WTC11 (cell line): ENCODE results near the gene MEGF6. TPM values are rescaled to one million over a fixed set of nuclear protein-coding genes. Genes with fewer than 3 reads are reported as not detected.

Experiments
- ATAC-seq: fragments of 200-7000 bp; cut with Tn5 transposase; 2 replicates; pipeline ENCODE4 v1.10.0; 2021; ENCODE audit warnings: mild to moderate bottlenecking, moderate library complexity
- CTCF ChIA-PET: fragments of 300-600 bp; sonication (Branson Sonifier 250); formaldehyde crosslinking; loops from one replicate; lab custom pipeline; 2021; ENCODE audit warnings: antibody characterized with exemption; lab: Charles Lee
- POLR2A ChIA-PET: fragments of 350-600 bp; sonication (Branson Sonifier 250); formaldehyde crosslinking; loops from one replicate; lab custom pipeline; 2021; ENCODE audit warnings: antibody characterized with exemption; lab: Charles Lee
- DNase-seq: peaks from one replicate; pipeline ENCODE4 v3.0.0; 2021; ENCODE audit warnings: low spot score
- H3K27ac Mint-ChIP-seq: 2 replicates; pipeline ENCODE4 v1.8.0; 2021; ENCODE audit warnings: mixed read lengths
- H3K27me3 Mint-ChIP-seq: 2 replicates; pipeline ENCODE4 v1.8.0; 2021; ENCODE audit warnings: low read depth, mild to moderate bottlenecking, moderate library complexity, mixed read lengths
- H3K36me3 Mint-ChIP-seq: 2 replicates; pipeline ENCODE4 v1.8.0; 2021; ENCODE audit warnings: mixed read lengths
- H3K4me1 Mint-ChIP-seq: 2 replicates; pipeline ENCODE4 v1.8.0; 2022; ENCODE audit warnings: mixed read lengths
- H3K4me3 Mint-ChIP-seq: 2 replicates; pipeline ENCODE4 v1.8.0; 2021; ENCODE audit warnings: mild to moderate bottlenecking, moderate library complexity, mixed read lengths
- H3K9me3 Mint-ChIP-seq: 2 replicates; pipeline ENCODE4 v1.8.0; 2021; ENCODE audit warnings: mixed read lengths
- E2F4 ChIP-seq: sonication (generic); formaldehyde crosslinking; IDR thresholded peaks from 2 replicates; pipeline ENCODE4 v1.8.1; 2022; ENCODE audit warnings: low read depth, mild to moderate bottlenecking, moderate library complexity, missing genetic modification reagents, borderline replicate concordance
- E2F5 ChIP-seq: sonication (generic); formaldehyde crosslinking; IDR thresholded peaks from 2 replicates; pipeline ENCODE4 v1.8.1; 2022; ENCODE audit warnings: mild to moderate bottlenecking, moderate library complexity, missing genetic modification reagents
- EMX1 ChIP-seq: fragments of 250-450 bp; sonication (Bioruptor Pico); IDR thresholded peaks from 2 replicates; pipeline ENCODE4 v1.8.0; 2021; ENCODE audit warnings: mild to moderate bottlenecking
- ESRRA ChIP-seq: sonication (generic); formaldehyde crosslinking; IDR thresholded peaks from 2 replicates; pipeline ENCODE4 v1.8.1; 2022; ENCODE audit warnings: mild to moderate bottlenecking, missing genetic modification reagents, borderline replicate concordance
- MYBL2 ChIP-seq: sonication (generic); formaldehyde crosslinking; IDR thresholded peaks from 2 replicates; pipeline ENCODE4 v1.8.1; 2023; ENCODE audit warnings: mild to moderate bottlenecking, moderate library complexity, missing genetic modification reagents
- SMAD3 ChIP-seq: sonication (generic); formaldehyde crosslinking; IDR thresholded peaks from 2 replicates; pipeline ENCODE4 v1.8.0; 2022; ENCODE audit warnings: missing genetic modification reagents, mild to moderate bottlenecking, borderline replicate concordance
- SP1 ChIP-seq: sonication (generic); formaldehyde crosslinking; conservative IDR thresholded peaks from 2 replicates; pipeline ENCODE4 v1.8.1; 2022; ENCODE audit warnings: missing genetic modification reagents
- ZBTB43 ChIP-seq: sonication (generic); formaldehyde crosslinking; IDR thresholded peaks from 2 replicates; pipeline ENCODE4 v1.8.1; 2023; ENCODE audit warnings: mild to moderate bottlenecking, missing genetic modification reagents
- ZNF425 ChIP-seq: fragments of 250-450 bp; sonication (Bioruptor Pico); conservative IDR thresholded peaks from 2 replicates; pipeline ENCODE4 v1.9.0; 2021; ENCODE audit warnings: mild to moderate bottlenecking
- total RNA-seq: library from RNA; stranded (reverse); gene quantifications from 3 replicates; pipeline ENCODE4 v1.2.3, GENCODE V29; 2021
- TF ChIP-seq, protein P1 (sequence below): fragments of 250-450 bp; sonication (Bioruptor Pico); IDR thresholded peaks from 2 replicates; pipeline ENCODE4 v1.8.0; 2021; ENCODE audit warnings: mild to moderate bottlenecking
- TF ChIP-seq, protein P2 (sequence below): sonication (generic); formaldehyde crosslinking; conservative IDR thresholded peaks from 2 replicates; pipeline ENCODE4 v1.8.1; 2023; ENCODE audit warnings: mild to moderate bottlenecking, low read depth, missing genetic modification reagents, moderate library complexity
- TF ChIP-seq, protein P3 (sequence below): sonication (generic); formaldehyde crosslinking; IDR thresholded peaks from 2 replicates; pipeline ENCODE4 v1.8.0; 2023; ENCODE audit warnings: missing genetic modification reagents
- TF ChIP-seq, protein P4 (sequence below): sonication (generic); formaldehyde crosslinking; IDR thresholded peaks from 2 replicates; pipeline ENCODE4 v1.8.1; 2023; ENCODE audit warnings: mild to moderate bottlenecking, missing genetic modification reagents, borderline replicate concordance

MEGF6 gene
- total RNA-seq, 1 experiment from 2014 or later = 24.9 TPM

- CTCF ChIA-PET = interaction anchor here (1.1 kb wide), 1 partner anchor 36 kb away, joined by 3 read pairs; no protein-coding TSS in a partner anchor
- peaks cover 7% of the 10 kb centered on the region for H3K4me1 Mint-ChIP-seq
- peaks cover 56% of the 10 kb centered on the region for H3K27me3 Mint-ChIP-seq
Measured at GRCh38 chr1:3659093-3659492, 47.8 kb upstream of the MEGF6 start.

GRCh38 chr1:3658231-3658615 is 46.9 kb upstream of the MEGF6 start:
- ATAC-seq = no peak
- ChIA-PET CTCF (interaction anchor here (0.8 to 1.1 kb wide), 2 partner anchors 37 to 66 kb away, joined by 3 to 4 read pairs; no protein-coding TSS in a partner anchor), POLR2A (no interaction called here)
- Mint-ChIP-seq H3K9me3 (no peaks in the 10 kb centered on the region), H3K4me3 (no peak overlapping the region), H3K27ac (no peak overlapping the region), H3K4me1 (peaks cover 11% of the 10 kb centered on the region), H3K27me3 (peaks cover 62% of the 10 kb centered on the region), H3K36me3 (no peaks in the 10 kb centered on the region)
- DNase-seq = peak; percentile 11
- no peak for TF ChIP-seq ZNF425
- no peak for TF ChIP-seq SMAD3 (CRISPR knock-in tag)
- TF ChIP-seq, protein P1, sequence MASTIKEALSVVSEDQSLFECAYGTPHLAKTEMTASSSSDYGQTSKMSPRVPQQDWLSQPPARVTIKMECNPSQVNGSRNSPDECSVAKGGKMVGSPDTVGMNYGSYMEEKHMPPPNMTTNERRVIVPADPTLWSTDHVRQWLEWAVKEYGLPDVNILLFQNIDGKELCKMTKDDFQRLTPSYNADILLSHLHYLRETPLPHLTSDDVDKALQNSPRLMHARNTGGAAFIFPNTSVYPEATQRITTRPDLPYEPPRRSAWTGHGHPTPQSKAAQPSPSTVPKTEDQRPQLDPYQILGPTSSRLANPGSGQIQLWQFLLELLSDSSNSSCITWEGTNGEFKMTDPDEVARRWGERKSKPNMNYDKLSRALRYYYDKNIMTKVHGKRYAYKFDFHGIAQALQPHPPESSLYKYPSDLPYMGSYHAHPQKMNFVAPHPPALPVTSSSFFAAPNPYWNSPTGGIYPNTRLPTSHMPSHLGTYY = no peak
- TF ChIP-seq ZBTB43 (CRISPR knock-in tag) = no peak
- no peak for TF ChIP-seq EMX1 (CRISPR knock-in tag)
- TF ChIP-seq, protein P2, sequence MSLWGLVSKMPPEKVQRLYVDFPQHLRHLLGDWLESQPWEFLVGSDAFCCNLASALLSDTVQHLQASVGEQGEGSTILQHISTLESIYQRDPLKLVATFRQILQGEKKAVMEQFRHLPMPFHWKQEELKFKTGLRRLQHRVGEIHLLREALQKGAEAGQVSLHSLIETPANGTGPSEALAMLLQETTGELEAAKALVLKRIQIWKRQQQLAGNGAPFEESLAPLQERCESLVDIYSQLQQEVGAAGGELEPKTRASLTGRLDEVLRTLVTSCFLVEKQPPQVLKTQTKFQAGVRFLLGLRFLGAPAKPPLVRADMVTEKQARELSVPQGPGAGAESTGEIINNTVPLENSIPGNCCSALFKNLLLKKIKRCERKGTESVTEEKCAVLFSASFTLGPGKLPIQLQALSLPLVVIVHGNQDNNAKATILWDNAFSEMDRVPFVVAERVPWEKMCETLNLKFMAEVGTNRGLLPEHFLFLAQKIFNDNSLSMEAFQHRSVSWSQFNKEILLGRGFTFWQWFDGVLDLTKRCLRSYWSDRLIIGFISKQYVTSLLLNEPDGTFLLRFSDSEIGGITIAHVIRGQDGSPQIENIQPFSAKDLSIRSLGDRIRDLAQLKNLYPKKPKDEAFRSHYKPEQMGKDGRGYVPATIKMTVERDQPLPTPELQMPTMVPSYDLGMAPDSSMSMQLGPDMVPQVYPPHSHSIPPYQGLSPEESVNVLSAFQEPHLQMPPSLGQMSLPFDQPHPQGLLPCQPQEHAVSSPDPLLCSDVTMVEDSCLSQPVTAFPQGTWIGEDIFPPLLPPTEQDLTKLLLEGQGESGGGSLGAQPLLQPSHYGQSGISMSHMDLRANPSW (CRISPR knock-in tag) = no peak
- TF ChIP-seq ESRRA (CRISPR knock-in tag) = no peak
- TF ChIP-seq, protein P3, sequence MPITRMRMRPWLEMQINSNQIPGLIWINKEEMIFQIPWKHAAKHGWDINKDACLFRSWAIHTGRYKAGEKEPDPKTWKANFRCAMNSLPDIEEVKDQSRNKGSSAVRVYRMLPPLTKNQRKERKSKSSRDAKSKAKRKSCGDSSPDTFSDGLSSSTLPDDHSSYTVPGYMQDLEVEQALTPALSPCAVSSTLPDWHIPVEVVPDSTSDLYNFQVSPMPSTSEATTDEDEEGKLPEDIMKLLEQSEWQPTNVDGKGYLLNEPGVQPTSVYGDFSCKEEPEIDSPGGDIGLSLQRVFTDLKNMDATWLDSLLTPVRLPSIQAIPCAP (CRISPR knock-in tag) = no peak

More at GRCh38 chr1:3659093-3659492, 47.8 kb upstream of the MEGF6 start:
- no peak for TF ChIP-seq E2F5 (CRISPR knock-in tag)
- TF ChIP-seq SP1 (CRISPR knock-in tag) = no peak
- no peak for TF ChIP-seq E2F4 (CRISPR knock-in tag)
- TF ChIP-seq, protein P4, sequence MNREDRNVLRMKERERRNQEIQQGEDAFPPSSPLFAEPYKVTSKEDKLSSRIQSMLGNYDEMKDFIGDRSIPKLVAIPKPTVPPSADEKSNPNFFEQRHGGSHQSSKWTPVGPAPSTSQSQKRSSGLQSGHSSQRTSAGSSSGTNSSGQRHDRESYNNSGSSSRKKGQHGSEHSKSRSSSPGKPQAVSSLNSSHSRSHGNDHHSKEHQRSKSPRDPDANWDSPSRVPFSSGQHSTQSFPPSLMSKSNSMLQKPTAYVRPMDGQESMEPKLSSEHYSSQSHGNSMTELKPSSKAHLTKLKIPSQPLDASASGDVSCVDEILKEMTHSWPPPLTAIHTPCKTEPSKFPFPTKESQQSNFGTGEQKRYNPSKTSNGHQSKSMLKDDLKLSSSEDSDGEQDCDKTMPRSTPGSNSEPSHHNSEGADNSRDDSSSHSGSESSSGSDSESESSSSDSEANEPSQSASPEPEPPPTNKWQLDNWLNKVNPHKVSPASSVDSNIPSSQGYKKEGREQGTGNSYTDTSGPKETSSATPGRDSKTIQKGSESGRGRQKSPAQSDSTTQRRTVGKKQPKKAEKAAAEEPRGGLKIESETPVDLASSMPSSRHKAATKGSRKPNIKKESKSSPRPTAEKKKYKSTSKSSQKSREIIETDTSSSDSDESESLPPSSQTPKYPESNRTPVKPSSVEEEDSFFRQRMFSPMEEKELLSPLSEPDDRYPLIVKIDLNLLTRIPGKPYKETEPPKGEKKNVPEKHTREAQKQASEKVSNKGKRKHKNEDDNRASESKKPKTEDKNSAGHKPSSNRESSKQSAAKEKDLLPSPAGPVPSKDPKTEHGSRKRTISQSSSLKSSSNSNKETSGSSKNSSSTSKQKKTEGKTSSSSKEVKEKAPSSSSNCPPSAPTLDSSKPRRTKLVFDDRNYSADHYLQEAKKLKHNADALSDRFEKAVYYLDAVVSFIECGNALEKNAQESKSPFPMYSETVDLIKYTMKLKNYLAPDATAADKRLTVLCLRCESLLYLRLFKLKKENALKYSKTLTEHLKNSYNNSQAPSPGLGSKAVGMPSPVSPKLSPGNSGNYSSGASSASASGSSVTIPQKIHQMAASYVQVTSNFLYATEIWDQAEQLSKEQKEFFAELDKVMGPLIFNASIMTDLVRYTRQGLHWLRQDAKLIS = no peak
- no peak for TF ChIP-seq MYBL2 (CRISPR knock-in tag)
- H3K4me3 Mint-ChIP-seq = no peak overlapping the region
- H3K27ac Mint-ChIP-seq = no peak overlapping the region
- no peak for ATAC-seq
- no peak for DNase-seq
- POLR2A ChIA-PET = interaction anchor here (0.7 kb wide), 1 partner anchor 109 kb away, joined by 4 read pairs; no protein-coding TSS in a partner anchor
- no peaks in the 10 kb centered on the region for H3K9me3 Mint-ChIP-seq
- no peaks in the 10 kb centered on the region for H3K36me3 Mint-ChIP-seq
